SKM-1 treated with dmso at 0.1 percent for 144 hours (cell line): ENCODE measurements around the gene TIE1.

Experiments used
- DNase-seq: peaks from one replicate; lab custom pipeline; 2025; ENCODE audit not compliant: unreplicated experiment; lab: John Stamatoyannopoulos, UW

TIE1 gene

DNA sequence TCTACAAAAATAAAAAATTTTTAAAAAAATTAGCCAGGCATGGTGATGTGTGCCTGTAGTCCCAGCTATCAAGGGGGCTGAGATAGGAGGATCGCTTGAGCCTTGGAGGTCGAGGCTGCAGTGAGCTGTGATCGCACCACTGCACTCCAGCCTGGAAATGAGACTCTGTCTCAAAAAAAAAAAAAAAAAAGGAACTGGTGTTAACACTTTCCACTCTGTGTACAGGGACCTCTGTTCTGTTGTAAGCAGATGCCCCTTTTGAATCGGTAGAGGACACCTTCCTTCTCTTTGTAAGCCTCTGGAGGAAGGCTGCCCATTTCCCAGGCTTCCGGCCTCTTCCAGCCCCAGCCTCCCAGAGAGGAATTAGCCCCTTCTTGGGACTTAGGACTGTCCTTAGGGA, 8.1 kb upstream of the TIE1 start:
- no peak for DNase-seq

DNA sequence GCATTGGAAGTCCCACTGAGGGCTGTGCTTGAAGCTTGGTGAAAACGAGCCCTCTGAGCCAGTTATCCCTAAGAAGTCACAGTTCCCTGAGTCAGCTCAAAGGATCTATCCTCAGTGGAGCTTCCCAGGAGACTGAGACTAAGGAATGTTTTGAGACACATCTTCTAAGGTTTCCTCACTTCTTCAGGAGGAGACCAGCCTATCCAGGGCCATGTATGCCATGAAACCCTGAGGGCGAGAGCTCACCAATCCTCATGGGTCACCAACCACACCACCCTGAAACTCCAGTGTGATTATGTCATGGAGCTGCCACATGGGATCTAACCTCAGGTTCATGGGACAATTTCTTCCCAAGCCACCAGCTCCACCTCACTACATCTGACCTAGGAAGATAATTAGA, 7.6 kb upstream of the TIE1 start:
- no peak for DNase-seq

DNA sequence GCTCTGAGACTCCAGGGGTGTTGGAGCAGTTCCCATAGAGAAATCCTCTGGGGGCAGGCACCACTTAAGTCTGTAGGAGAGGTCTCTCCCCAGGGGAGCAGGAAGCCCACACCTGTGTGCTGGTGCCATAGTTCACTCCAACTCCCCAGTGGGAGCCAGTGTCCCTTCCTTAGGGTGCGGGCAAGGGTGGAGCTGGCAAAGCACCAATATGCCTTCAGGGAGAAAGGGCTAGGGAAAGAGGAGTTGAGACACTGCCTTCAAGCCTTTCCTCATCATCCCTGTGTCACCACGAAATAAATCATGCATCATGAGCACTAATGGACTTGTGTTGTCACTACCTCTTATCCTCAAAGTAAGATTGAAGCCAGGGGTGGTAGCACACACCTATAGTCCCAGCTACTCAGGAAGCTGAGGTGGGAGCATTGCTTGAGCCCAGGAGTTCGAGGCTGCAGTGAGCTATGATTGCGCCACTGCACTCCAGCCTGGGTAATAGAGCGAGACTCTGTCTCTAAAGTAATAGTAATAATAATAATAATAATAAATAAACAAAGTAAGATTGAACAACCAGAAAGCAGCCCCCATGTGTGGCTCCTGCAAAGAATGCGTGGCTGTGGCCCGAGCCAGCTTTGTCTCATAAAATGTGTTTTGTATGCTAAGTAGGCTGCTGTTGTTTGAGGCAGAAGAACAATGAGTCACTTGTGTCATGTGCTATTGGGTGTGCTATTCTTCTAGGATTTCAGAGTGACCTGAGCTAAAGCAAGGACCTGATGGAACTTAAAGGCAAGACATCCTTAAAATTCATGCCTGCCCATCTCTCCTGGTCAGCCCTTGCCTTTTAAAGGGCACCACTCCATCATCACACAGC, 6.7 kb upstream of the TIE1 start:
- DNase-seq, result no peak

DNA sequence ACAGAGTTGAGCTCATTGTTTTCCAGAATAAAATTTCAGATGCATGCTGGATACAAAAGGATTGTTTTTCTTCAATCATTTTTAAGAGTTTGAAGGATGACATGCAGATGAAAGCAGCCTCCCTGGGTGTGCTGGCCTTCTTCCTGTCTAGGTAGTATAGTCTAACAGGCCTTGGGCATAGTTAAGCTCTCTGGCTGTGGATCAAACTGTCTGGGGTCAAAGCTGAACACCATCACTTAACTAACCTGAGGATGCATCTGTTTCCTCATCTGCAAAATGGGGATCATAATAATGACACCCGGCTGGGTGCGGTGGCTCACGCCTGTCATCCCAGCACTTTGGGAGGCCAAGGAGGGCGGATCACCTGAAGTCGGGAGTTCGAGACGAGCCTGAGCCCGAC, 6.0 kb upstream of the TIE1 start:
- DNase-seq, result no peak

DNA sequence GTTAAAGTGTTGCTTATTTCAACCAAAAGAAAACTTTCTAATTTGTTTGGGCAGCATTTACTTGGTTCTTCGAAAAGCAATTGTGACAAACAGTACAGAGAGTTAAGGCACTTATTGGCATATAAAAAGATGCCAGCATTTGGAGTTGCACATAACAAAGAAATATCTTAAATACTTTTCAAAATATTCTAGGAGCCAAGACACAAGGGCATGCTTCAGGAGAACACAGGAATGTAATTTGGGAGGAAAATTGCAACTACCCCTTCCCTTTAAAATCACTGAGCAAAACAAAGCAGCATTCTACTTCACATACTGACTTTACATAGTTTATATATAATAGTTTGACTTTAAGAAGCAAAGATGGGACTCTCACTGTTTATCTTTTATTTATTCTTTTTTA, 4.6 kb upstream of the TIE1 start:
- DNase-seq, result no peak

DNA sequence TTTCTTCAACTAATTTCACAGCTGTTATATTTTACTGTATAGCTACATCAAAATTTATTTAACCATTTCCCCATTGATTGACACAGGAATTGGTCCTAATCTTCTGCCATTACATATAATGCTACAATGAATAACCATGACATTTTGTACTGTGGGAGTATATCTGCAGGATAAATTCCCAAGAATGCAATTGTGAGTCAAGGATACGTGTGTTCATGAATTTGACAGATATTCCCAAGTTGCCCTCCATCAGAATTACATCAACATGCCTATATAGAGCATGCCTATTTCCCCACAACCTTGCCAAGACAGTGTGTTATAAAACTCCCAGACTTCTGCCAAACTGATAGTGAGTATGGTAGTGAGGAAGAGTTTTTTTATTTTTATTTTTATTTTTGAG, 2.7 kb upstream of the TIE1 start:
- DNase-seq, result no peak

DNA sequence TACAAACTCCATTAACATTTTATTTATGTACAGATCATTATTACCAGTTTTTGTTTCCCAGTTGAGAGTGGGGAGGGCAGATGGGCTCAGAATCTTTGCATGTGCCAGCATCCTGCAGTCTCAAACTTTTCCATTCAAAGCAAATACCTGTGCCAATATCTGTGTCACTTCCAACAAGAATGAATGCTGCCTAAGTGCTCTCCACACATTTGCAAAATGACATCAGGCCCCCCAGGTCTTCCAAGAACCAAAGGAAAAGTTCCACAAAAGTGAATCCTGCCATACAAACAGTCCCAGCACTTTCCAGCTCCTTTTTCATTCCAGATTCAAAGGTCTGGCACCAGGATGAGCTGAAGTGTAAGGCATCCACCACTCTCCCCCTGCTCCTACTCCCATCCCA, 1.7 kb upstream of the TIE1 start:
- DNase-seq, result no peak

DNA sequence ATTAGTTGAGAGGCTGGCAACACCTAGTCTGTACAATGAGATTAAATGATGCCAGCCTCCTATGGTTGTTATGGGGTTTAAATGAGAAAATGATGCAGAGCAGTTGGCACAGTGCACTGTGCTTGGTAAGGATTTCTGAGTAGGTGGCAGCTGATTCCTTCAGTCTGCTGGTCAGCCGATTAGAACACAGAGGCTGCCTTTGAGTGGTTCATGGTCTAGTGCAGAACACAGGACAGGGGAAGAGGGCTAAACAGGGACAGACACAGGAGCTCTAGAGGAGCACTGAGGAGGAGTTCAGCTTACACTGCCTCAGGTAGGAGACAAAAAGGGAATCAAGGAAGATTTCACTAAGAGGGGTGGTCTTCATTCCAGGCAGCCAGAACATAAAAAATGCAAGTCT, 1.4 kb downstream of the TIE1 start:
- DNase-seq, result no peak

DNA sequence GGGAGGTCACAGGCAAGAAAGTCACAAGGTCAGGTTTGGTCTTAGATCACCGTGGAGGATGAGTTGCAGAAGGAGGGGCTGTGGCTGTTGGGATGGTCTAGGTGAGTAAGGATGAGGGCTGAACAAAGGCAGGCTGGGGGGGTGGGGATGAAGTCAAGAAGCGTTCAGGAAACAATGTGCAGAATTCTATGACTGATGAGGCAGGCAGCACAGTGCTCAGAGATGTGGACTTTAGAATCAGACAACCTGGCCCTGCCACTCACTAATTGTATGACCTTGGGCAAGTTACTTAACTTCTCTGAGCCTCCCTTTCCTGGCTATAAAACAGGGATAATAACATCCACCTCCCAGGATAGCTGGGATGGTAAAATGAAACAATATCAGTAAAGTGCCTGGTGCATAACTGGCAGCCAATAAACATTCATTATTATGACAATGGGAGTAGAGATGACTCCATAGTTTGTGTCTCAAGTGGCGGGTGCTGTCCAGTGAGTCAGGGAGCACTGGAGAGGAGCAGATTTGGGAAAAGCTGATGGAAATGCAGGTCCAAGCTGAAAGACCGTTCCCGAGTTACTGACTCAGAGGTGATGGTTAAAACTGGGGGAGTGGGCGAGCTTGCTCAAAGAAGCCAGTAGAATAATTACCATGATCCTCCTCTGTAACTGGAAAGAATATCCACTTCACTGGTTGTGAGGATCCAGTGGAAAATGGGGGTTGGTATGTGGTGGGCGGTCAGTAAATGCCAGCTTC, 2.1 kb downstream of the TIE1 start:
- no peak for DNase-seq

DNA sequence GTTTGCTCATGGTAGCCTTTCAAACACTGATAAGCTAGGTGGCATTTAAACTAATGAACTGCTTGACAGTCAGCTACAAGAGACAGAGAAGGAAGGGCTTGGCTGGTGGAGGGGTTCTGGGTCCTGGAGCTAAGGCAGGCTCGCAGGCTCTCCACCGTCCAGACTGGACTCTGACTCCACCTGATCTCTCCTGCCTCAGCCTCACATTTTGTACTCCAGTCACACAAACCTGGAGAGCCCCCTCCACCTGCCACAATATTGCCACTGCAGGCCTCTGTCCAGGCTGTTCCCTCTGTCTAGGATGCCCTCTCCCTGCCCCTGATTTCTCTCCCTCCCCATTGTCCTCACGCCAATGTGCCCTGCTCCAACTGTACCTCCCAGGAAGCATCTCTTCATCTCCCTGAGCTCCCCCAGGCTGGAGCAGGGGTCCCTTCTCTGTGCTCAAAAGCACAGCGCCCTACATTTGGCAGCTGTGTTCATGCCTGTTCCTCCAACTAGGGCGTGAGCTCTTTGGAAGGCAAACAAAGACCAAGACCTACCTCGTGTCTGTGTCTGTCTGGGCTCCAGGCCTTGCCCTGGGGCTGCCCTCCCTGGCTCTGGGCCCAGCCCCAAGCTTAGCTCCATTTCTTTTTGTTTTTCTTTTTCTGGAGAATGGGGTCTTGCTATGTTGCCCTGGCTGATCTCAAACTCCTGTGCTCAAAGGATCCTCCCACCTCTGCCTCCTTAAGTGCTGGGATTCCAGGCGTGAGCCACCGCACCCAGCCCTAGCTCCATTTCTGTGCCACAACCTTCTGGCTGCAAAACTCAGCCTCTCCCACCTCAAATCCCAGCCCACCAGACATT, 2.9 kb downstream of the TIE1 start:
- DNase-seq, result no peak

DNA sequence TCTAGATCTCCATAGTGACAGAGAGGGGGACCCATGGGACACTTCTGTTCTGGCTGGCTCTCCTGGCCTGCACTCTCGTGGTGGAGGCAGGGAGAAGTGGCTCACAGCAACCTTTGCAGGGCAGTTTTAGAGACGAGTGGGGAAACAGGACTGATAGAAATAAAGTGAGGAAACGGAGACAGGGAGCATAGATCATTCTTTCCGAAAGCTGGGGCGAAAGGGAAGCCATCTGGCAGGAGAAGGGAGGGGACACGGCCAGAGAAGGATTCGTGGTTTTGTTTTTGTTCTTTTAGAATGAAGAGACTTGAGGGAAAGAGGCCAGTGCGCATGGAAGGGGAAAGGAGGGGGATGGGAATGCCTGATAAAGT, 3.5 kb downstream of the TIE1 start:
- no peak for DNase-seq

DNA sequence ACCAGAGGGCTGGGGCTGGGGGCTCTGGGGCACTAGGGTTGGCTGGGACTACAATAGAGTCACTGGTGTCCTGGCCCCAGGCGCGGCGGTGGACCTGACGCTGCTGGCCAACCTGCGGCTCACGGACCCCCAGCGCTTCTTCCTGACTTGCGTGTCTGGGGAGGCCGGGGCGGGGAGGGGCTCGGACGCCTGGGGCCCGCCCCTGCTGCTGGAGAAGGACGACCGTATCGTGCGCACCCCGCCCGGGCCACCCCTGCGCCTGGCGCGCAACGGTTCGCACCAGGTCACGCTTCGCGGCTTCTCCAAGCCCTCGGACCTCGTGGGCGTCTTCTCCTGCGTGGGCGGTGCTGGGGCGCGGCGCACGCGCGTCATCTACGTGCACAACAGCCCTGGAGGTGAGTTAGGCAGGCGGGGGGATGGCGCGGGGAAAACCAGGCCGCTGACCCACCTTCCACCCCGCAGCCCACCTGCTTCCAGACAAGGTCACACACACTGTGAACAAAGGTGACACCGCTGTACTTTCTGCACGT, 4.1 kb downstream of the TIE1 start:
- DNase-seq, result no peak

DNA sequence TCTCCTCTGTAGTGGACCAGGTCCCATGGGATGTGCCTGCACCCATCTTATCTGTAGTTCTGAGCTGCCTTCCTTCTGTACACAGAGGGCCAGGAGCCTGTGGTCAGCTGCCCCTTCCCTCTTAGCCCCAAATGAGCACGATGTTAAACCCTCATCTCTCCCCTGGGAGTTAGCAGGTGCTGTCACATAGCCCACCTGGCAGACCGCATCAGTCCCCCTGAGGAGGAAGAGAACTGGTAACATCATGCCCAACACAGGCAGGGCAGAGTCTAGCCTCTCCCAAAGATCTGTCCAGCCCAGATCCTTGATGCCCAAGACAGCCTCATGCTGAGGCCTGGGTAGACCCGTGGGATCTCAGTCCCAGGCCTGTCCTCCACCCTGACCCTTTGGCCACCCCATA, 4.7 kb downstream of the TIE1 start:
- no peak for DNase-seq

DNA sequence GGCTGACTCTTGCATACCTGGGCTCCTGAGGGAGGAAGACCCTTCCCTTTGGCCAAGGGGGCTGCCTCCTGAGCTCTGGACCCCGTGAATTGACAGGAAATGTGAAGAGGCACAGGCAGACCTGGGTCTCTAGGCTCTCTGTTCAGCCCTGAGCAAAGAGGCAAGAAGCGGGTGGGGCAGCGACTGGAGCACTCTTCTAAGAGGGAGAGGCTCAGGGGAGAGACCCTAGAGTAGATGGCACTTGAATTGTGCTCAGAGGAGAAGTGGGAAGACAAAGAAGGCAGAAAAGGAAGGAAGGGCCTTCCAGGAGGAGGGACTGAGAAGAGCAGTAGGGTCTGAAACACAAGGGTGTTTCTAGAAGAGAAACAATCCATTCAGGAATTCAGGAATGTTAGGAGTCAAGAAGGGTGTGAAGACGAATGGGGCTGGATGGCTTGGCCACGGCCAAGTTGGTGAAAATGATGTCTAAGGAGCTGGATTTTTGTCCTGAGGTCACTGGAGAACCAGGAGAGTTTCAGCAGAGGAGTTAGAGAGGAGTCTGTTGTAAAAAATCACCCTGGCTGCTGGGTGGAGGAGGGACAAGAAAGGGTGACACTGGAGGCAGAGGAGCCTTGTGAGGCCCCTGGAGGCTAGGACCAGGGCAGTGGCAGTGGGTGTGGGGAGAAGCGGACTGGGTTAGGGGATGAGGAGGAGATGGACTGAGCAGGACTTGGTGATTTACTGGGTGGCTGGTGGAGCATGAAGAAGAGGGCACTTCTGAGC, 5.3 kb downstream of the TIE1 start:
- no peak for DNase-seq

DNA sequence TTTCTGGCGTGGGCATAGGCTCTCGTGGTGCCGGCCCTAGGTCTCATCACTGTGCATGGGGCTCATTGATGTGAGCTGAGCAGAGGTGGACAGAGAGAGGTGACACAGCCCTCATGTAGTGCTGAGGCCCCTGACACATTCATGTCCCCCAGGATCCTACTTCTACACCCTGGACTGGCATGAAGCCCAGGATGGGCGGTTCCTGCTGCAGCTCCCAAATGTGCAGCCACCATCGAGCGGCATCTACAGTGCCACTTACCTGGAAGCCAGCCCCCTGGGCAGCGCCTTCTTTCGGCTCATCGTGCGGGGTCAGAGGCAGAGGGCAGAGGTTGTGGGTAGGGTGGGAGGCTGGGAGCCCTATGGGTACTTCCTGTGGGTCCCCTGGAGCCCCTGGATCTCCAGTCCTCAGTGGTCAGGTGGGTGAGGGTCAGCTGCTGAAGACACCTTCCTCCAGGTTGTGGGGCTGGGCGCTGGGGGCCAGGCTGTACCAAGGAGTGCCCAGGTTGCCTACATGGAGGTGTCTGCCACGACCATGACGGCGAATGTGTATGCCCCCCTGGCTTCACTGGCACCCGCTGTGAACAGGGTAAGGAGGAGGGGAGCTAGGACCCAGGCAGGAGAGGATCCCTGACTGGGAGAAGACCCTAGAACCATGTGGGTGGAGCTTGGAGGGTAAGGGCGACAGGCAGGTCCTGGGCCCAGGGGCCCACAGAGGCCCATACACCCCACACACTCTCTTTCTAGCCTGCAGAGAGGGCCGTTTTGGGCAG, 6.1 kb downstream of the TIE1 start:
- DNase-seq, result no peak

DNA sequence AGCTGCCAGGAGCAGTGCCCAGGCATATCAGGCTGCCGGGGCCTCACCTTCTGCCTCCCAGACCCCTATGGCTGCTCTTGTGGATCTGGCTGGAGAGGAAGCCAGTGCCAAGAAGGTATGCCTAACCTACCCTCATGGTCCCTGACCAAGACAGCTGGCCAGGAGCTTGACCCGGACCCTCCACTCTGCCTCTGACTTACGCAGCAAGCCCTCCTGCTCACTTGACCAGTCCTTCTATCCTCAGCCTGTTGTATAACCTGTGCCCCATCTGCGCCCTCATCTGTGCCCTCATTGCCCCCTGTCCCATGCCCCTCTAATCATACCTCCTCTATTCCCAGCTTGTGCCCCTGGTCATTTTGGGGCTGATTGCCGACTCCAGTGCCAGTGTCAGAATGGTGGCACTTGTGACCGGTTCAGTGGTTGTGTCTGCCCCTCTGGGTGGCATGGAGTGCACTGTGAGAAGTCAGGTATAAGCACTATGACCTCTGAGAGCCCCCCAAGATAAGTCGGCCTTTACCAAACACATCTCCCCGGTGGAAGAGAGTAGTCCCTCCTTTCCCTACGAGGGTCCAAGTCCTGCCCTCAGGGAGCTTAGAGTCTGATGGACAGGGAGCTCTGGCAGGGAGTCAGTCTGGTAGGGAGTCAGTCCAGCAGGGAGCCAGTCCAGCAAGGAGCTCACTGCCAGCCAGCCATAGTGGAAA, 6.8 kb downstream of the TIE1 start:
- DNase-seq, result no peak

DNA sequence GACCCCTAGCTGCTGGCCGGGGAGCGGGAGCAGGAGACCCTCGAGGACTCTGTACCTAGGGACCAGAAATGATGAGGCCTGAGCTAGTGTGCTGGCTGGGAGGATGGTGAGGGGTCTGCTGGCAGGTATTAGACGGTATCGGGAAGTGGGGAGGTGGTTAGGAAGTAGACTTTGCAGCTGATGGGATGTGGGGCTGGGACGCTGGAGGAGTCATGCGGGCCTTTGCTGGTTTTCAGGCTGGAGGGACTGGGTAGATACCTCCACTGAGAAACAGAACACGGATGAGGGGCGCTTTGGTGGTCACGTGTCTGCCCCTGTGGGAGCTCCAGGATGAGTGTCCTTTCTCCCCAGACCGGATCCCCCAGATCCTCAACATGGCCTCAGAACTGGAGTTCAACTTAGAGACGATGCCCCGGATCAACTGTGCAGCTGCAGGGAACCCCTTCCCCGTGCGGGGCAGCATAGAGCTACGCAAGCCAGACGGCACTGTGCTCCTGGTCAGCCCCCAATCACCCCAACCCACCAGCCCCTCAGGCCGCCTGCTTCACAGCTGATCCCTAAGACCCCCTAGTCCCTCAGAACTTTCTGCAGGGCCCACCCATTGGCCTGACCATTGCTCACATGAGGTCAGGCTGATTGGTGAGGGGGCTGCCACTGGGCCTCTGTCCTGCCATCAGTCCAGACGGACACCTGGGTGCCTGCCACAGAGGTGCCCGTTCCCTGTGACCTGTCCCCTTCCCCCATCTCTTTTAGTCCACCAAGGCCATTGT, 8.0 kb downstream of the TIE1 start:
- DNase-seq, result no peak

DNA sequence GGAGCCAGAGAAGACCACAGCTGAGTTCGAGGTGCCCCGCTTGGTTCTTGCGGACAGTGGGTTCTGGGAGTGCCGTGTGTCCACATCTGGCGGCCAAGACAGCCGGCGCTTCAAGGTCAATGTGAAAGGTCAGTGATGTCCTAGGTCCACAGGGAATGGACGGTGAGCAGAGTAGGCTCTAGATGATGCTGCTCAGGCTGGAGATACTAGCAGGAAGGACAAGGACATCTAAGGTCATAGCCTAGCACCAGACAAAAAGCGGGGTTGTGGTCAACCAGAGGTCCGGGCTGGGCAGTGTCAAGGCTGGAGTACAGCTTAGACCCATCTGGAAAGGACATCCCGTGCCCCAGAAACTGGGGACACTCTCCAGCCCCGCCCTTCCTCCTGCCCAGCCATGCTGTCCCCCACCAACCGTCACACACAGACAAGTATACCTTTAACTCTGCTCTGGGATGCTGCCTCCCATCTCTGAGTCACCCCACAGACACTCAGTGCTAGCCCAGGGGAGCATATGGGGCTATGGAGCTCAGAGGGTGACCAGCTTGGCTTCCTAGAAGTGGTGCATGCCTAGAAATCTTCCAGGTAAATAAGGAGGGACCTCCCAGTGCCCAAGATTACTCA, 8.7 kb downstream of the TIE1 start:
- no peak for DNase-seq
